Middle frontal gyrus (tissue), 1 donor: ENCODE data around the gene TTC13.

ENCODE experiments used
- DNase-seq: peaks from one replicate; pipeline ENCODE4 v3.0.0-alpha.2; 2015; ENCODE audit warnings: low spot score; ENCODE audit errors: extremely low spot score

TTC13 gene

GRCh38 chr1:230948903-230949302 lies 29.8 kb downstream of the TTC13 start:
- DNase-seq, result no peak

GRCh38 chr1:230948301-230948700 lies 30.4 kb downstream of the TTC13 start:
- DNase-seq, result no peak

- DNase-seq, result no peak
Measured at GRCh38 chr1:230943048-230943593, 35.5 kb downstream of the TTC13 start.

GRCh38 chr1:230940848-230941247 lies 37.8 kb downstream of the TTC13 start:
- no peak for DNase-seq

- no peak for DNase-seq
Measured at GRCh38 chr1:230939806-230940489, 38.7 kb downstream of the TTC13 start.

GRCh38 chr1:230938924-230939368 lies 39.7 kb downstream of the TTC13 start:
- no peak for DNase-seq

GRCh38 chr1:230937371-230937770 lies 41.3 kb downstream of the TTC13 start:
- no peak for DNase-seq

- DNase-seq, result no peak
Measured at GRCh38 chr1:230936475-230936874, 42.2 kb downstream of the TTC13 start.

- DNase-seq, result no peak
Measured at GRCh38 chr1:230935852-230936251, 42.8 kb downstream of the TTC13 start.

- DNase-seq, result no peak
Measured at GRCh38 chr1:230930986-230931385, 47.7 kb downstream of the TTC13 start.

GRCh38 chr1:230926182-230926581 lies 52.5 kb downstream of the TTC13 start:
- DNase-seq, result no peak

GRCh38 chr1:230925608-230926007 lies 53.1 kb downstream of the TTC13 start:
- no peak for DNase-seq

- DNase-seq, result no peak
Measured at GRCh38 chr1:230923176-230923575, 55.5 kb downstream of the TTC13 start.

GRCh38 chr1:230922620-230923019 lies 56.0 kb downstream of the TTC13 start:
- DNase-seq, result no peak

- no peak for DNase-seq
Measured at GRCh38 chr1:230919207-230919606, 59.5 kb downstream of the TTC13 start.

GRCh38 chr1:230917284-230918135 lies 61.2 kb downstream of the TTC13 start:
- peak; percentile 31 for DNase-seq

GRCh38 chr1:230916587-230917283 lies 61.9 kb downstream of the TTC13 start:
- DNase-seq, result no peak

- DNase-seq, result no peak
Measured at GRCh38 chr1:230915078-230915477, 63.6 kb downstream of the TTC13 start.

- no peak for DNase-seq
Measured at GRCh38 chr1:230913496-230913895, 65.2 kb downstream of the TTC13 start.

GRCh38 chr1:230910755-230911117 lies 67.9 kb downstream of the TTC13 start:
- DNase-seq, result no peak

- no peak for DNase-seq
Measured at GRCh38 chr1:230909974-230910754, 68.5 kb downstream of the TTC13 start.
